NCI-H1930 (cell line): ENCODE measurements around the gene CCR3.

Experiments used
- DNase-seq, 2 experiments: peaks; one replicate each; lab custom pipeline; 2025; lab: John Stamatoyannopoulos, UW

CCR3 gene

GRCh38 chr3:46221391-46221790 is 20.9 kb upstream of the CCR3 start:
- no peak for DNase-seq

GRCh38 chr3:46221938-46222337 is 20.3 kb upstream of the CCR3 start:
- no peak for DNase-seq

- DNase-seq = no peak
These were observed 19.7 kb upstream of the CCR3 start for GRCh38 chr3:46222435-46223161.

- no peak for DNase-seq
These were observed 13.7 kb upstream of the CCR3 start for GRCh38 chr3:46228260-46229242.

DNA sequence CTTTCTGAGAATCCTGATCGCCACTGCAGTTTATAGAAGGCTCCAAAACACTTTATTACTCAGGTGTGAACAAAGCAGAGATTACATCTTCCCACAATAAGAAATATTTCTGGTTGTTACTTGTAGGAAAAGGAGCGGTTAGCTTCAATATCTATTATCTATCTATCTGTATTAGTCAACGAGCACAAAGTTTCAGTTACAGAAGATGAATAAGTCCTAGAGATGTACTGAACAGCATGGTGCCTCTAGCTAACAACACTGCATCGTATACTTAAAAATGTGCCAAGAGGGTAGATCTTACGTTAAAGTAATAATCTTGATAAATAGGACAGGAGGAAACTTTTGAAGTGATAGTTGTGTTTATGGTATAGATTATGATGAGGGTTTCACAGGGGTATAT is 10.9 kb upstream of the CCR3 start:
- no peak for DNase-seq

GRCh38 chr3:46233194-46233593 is 9.1 kb upstream of the CCR3 start:
- no peak for DNase-seq

DNA sequence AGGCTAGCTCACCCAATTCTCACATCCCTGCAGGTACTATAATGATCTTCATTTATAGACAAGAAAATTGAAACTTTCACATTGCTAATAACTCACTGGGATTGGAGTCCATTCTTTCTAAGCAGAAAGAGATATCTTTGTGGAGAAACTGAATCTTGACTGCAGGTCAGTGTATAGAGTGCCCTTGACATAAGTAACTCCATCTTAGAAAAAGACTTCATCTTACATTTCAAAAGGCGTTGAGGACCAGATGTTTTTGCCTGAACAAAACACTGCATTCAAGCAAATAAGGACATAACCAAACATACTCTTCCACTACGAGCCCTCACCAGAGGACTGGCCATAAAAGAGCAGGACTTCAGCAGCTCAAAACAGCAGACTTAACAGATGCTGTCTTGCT is 6.8 kb upstream of the CCR3 start:
- no peak for DNase-seq

DNA sequence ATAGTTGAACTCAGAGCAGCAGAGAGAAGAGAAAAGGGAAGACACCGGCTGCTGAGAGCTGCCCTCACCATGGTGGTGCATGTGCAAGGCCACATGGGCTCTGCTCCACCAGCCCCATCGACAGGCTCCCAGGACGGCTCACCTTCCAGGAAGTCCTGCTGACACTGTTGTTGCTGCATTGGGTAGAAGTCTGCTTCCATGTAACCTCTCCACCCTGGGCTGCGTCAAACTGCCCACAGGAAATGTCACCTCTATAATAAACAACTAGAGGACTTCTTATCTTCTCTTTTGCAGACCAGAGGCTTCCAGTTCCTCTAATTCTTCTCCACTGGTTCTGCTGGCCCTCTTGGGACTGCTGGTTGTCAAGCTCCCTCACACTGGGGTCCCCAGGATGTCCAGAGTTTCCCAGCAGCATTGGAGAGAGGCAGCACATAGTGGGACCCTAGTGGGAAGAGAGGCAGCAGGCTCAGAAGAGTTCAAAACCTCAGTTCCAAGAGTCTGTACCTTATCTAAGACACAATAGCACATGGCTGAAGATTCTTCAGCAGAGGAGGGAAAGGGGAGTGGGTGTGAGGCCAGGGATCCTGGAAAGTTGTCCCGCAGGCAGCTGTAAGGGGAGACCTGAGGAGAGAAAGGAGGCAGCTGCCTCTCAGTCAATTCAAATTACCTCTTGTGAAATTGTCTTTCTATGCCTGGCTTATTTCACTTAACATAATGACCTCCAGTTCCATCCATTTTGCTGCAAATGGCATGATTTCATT is 5.8 kb upstream of the CCR3 start:
- no peak for DNase-seq

DNA sequence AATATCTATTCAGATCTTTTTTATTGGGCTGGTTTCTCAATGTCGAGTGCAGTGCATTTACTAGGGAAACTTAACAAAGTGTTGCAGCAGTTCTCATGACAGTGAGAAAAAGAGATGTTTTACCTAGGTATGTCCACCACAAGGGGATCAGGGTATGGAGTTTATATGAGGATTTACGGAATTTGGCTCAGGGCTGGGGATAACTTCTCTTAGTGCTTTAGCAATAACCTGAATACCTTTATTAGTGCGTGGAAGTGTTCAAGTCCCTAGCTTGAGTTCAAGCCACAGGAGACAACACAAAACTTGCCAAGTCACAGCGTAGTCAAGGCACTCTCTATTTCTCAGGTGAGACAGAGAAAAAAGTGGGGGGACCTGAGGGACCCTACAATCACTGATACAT is 3.9 kb upstream of the CCR3 start:
- no peak for DNase-seq

DNA sequence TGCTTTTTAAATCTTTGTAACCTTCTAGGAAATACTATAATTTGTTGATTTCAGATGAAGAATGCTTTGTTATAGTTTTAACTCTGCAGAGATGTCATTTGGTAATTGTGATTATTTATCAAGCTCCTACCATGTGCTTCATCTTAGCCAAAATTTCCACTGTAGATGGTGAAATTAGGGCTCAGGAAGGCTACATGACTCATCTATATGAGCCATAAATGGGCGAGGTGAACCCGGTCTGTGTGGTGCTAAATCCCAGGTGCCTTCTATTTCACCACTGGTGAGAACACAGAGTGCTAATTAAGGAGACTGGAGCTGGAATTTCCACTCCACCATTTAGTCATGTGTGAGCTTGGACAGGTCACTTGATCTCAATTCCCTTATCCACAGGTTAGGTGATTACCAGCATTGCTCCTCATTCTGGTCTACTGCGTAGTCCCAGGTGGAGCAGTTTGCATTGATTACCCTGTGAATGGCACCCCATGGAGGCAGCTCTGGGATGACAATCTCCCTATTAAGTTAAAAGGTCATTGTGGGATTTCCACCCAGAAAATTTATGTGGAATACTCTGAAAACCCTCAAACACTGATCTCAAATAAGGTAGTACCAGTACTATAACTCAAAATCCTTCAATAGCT is 2.8 kb upstream of the CCR3 start:
- no peak for DNase-seq

GRCh38 chr3:46239952-46240351 is 2.3 kb upstream of the CCR3 start:
- no peak for DNase-seq

DNA sequence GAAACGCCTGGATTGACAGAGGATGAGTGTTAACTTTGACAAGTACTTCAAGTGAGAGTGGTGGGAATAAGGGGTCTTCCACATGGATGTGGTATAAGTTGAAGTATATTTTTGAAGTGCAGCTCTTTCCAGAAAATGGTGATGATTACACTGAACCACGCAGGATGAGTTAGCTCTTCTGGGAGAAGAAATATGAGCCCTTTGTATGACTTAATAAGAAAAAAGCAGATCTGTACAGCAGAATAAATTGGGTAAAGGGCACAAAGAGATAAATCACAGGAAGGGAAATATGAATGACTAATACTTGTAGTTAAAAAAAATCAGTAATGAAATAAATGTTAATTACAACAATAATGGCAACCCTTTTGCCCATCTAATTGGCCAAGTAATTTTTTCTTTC is 1.3 kb downstream of the CCR3 start:
- no peak for DNase-seq

- DNase-seq = no peak
These were observed 2.9 kb downstream of the CCR3 start for GRCh38 chr3:46245146-46245545.

DNA sequence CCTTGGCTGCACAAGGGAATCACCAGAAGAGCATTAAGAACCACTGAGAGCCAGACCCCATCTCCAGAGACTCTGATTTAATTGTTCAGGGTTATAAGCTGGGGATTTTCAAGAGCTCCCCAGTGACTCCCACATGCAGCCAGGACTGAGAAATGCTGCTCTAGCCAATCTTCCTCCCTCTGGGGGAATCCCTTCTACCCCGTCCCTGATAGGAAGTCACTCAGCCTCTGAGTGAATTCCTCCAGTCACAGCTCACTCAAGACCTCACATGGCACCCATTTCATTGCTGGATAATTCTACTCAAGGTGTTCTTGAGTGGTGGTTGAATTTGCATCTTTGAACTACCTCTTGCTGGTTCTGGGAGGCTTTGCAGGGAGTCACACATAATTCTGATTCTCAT is 10.7 kb downstream of the CCR3 start:
- no peak for DNase-seq

GRCh38 chr3:46258525-46258924 is 16.3 kb downstream of the CCR3 start:
- no peak for DNase-seq

GRCh38 chr3:46261926-46262594 is 19.8 kb downstream of the CCR3 start:
- DNase-seq = no peak

- no peak for DNase-seq
These were observed 21.7 kb downstream of the CCR3 start for GRCh38 chr3:46264002-46264401.

- DNase-seq = no peak
These were observed 24.3 kb downstream of the CCR3 start for GRCh38 chr3:46266598-46266997.

DNA sequence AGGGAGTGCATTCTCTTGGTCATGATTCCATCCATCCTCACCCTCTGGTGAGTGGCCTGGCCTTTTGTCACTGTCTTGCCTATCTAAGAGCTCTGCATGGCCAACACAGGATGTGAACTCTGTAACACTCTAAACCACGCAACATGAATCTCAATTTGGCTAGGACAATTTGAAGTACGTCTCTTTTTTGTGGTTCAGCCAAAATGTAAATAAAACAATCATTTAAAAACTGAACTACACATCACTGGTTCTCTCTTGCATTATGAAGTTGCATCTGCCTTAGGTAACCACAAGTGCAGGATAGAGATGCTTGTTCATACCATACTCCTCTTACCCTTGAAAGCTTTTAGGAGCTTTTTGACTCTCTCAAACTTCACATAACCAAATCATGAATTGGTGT is 27.3 kb downstream of the CCR3 start:
- DNase-seq = no peak

DNA sequence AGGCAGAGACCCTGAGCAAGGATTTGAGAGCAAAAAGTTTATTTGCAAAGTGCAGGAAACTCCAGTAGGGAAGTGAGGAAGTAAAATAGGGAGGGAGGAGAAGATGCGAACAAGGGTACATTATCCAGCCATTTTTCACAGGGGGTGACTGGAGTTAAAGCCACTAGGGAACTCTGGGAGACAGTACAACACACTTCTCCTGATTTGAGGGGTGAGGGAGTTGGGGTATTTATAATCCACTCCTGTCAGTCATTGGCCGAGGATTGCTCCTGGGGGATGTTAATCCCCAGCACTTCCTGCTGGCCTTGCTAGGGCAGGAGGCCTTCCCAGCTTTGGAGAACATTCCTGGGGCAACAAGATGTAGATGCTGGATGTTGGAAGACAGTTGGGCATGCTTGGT is 28.2 kb downstream of the CCR3 start:
- no peak for DNase-seq

GRCh38 chr3:46271209-46271745 is 29.0 kb downstream of the CCR3 start:
- no peak for DNase-seq
